GM18520 (cell line): ENCODE data around the gene VPS26C.

Source experiments
- ATAC-seq: cut with Tn5 transposase; IDR thresholded peaks from one replicate; pipeline ENCODE4 v1.9.1; 2021; ENCODE audit not compliant: unreplicated experiment

The VPS26C gene

DNA sequence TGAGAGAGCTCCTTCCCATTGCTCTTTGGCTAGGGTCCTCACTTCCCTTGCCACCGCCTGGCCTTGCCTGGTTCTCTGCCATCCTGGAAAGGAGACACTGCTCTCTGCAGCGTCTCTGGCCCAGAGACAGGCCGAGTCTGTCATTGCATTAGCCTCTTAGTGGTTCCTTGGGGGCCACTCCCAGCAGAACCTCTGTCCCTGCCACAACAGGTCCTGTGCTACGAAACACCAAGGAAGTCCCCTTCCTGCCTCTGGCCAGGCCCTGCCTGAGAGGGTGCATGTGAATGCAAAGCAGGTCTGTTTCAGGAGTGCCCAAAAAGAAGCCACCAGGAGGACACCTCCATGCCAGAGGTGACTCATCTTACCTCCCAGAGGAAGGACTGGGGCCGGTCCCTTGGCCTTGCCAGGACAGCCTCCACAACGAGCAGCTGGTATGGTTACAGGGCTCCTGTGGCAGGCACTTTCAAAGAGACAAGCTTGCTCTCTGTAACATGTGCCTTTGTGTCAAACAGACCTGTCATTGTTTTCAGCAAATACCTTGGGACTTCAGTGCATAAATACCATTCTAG lies 59.6 kb downstream of the VPS26C start:
- ATAC-seq: peak; percentile 71

DNA sequence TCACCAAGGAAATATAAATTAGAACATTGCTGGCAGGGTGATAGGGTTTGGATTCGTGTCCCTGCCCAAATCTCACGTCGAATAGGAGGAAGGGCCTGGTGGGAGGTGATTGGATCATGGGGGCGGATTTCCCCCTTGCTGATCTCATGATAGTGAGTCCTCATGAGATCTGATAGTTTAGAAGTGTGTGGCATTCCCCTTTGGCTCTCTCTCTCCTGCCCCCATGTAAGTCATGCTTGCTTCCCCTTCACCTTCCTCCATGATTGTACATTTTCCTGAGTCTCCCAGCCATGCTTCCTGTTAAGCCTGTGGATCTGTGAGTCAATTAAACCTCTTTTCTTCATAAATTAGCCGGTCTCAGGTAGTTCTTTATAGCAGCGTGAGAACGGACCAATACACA lies 60.6 kb downstream of the VPS26C start:
- ATAC-seq: no peak

DNA sequence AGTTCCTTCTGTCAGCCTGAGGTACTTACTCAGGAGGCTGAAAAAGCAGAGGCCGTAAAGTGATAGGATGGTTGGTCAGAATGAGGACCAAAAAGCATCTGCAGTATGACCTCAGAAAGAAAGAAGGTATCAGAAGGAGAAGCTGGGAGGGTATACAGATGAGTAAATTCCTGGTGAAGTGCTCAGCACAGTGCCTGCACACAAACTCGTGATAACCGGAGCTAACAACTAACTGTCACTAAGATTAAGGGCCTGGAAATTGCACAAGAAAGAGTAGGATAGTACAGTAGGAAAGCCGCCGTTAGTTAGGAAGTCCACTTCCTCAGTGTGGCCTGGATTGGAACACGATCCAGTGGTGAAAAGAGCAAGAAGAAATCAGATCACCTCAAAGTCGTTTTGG lies 62.6 kb downstream of the VPS26C start:
- ATAC-seq: no peak

DNA sequence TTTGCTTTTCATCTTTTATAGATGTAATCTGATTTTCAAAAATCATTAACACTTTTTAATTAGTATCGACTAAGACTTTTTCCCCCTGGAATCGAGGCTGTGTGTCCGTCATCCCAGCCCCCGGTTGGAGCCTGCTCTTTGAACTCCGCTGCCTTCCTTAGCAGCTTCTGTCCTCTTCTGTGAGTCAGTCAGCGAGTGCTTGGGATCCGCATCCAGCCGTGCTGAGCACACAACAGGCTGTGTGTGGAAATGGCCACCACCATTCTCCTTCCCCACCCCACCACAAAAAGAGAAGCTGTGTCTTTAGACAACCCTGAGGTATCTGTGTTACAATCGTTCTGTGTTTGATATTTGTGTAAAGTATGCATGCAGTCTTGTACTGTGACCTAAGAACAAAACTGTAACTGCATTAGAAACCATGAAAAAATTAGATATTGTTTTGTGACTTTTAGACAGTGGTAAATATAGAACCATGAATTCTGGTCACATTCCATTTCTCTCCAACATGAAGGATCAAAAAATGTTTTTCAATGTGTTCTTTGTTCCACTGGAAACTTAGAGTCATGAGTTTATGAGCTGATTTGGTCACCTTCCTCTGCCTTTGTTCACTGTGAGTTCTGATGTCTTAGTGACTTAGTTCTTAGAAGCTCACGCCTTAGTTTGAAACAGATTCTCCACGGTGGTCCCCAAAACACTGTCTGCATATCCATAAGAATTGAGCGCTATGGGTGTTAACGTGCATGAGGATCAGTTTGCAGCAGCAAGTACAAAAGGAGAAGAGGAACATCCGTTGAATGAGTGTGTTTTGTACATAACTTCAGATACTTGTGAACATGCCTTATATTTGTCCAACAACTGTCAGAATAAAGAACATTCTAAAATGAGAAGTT lies 64.7 kb downstream of the VPS26C start:
- no peak for ATAC-seq

DNA sequence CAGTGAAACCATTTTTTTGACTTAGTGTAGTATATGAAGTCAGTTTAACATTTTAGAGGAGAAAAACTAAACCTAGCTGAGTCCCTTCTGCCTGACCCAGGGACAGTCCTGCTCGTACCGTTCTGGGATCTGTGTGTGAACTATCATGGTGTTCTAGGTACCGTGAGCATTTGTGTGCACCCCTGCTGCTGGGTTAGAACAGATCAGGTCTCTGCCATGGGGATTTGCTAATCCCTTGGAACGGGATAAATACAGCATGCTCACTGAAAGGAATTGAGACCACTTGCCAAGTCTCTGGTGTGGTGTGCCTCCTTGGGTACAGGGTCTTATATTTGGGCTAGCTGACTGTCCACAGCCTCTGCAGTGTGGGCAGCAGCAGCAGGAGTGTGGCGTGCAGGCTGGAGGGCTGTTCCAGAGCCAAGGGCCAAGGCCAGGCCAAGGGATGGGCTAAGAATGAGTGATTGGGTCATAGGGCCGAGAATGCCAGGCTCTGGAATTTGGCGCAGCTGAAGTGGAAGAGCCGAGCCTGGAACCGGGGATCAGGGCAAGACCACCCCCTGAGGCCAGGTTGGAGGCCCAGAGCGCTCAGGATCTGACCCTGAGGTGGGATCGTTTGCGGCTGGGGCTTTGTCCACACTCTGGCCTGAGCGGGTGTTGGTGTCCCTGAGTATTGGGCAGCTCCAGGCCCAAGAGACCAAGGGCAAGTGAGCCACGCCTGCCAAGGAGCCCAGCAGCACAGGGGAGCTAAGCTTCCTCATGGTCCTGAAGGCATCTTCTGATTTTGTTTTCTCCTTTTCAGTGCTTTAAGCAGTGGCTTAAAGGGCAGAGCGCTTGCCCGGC lies 66.3 kb downstream of the VPS26C start:
- no peak for ATAC-seq

DNA sequence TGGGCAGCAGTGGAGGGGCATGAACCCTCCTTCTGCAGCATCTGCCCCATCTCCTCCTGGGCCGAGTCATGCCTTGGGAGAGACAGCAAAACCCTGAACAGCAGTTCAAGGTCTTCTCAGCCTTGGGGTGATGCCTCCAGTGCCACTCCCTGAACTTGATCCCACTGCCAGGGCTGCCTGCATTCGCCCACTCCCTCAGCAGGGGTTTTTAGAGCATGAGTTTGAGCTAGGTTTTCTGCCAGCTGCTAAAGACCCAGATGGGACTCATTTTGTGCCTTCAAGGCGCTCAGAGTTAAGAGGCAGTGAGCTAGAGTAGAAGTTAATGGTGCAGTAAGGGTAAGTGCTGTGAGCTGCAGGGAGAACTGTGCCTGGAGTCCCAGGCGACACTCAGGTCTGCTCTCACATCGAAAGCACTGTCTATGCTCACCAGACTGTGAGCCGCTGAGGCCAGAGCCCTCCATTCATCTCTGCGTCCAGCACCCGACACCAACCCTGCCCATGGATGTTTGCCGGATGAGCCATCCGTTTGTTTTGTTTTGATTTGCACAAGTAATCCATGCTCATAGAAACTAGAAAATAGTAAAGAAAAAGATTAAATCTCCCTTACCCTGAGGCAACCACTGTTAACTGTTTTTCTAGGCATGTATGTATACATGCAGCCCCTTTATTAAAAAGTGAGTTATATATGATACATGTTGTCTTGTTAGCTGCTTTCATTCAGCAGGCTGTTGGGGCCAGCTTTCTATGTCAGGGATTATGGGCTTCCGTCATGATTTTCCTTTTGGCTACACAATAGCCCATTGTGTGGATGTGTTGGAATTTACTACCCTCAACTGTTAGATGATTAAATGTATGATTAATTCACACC lies 67.8 kb downstream of the VPS26C start:
- no peak for ATAC-seq

DNA sequence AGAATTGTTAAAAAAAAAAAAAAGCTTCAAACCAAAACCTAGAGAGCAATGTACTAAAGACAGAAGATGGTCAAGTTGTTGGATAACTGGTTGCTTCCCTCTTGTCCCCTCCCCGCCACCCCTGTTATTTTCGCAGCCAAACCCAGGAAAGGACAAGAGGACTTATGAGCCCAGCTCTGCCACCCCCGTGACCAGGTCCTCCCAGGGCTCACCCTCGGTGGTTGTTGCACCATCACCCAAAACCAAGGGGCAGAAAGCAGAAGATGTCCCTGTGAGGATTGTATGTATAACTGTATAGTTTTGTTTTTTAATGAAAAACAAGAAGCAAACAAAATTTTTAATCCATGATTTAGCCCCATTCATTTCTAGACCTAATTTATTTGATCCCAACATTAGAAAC lies 69.4 kb downstream of the VPS26C start:
- no peak for ATAC-seq

DNA sequence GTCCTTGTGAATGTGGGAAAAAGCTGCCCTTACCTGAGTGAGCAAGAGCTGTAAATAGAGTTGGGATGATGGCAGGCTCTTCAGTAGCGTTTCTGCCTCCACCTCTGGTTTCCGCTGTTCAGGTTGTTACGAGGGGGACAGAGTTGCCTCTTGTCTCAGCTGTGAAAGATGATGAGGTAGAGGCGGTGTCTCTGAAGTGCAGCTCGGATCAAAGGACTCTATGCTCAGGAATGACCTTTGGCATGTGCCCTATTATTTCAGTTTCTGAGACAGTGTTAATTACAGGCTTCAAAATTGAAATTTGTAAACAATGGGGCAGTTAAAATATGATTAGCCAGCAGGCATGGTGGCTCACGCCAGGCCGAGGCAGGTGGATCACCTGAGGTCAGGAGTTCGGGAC lies 70.3 kb downstream of the VPS26C start:
- no peak for ATAC-seq

DNA sequence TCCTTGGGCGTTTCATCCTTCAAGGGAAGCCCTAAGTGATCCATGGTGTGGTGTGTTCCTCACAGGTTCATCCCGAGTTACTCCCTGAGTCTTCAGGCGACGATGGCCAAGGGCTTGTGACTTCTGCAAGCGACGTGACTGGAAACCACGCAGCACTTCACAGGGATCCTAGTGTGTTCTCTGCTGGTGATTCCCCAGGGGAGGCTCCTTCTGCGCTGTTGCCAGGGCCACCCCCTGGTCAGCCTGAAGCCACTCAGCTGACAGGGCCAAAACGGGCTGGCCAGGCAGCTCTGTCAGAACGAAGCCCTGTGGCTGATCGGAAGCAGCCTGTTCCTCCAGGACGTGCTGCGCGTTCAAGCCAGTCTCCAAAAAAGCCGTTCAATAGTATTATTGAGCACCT lies 71.5 kb downstream of the VPS26C start:
- no peak for ATAC-seq

DNA sequence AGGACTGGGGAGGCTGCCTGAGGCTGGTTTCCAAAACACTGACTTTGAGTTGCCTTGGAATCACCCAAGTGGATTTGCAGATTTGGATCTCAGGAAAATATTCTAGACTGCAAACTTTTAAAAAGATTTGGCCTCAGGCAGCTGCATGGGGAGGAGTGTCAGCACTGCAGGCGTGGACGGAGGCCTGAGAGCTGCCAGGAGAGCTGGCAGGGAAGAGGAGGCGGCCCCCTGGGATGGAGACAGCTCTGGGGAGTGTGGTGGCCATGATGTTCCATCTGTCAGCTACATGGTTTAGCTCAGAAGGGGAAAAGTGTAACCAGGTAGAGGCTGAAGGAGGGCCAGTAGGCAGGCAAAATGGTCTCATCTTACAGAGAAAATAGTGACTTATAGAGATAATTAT lies 72.1 kb downstream of the VPS26C start:
- ATAC-seq: no peak

DNA sequence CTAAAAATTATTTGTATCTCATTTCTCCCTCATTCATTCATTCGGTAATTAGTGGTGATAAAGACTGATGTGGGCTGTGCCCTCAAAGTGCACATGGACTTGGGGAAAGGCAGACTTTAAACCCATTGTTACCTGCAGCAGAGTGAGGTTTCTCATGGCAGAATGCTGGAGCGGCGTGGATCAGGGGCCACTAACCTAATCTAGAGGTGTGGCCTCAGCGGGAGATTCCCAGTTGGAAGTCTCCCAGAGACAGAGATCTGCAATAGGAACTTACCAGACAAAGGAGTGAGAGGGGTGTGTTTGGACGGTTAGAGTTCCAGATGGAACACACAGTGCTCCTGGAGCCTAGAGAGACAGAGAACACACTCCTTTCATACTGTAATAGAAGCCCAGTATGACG lies 73.5 kb downstream of the VPS26C start:
- ATAC-seq: no peak

DNA sequence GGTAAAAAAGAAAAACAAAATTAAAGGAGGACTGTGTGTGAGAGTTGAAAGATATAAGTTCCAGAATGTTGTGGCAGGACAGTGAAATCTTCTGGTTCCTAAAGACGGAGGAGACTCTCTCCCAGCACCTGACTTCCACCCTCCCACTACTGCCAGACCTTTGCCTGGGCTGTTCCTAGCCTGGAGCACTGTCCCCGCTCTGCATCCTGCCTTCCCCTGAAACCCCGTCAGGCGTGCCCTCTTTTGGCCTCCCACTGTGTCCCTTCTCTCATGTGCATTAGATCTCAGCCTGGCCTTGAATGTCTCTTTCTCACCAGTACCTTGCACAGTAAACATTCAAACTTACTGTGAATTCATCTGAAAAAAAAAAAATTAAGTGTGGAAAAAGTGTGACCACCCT lies 74.1 kb downstream of the VPS26C start:
- ATAC-seq: no peak

DNA sequence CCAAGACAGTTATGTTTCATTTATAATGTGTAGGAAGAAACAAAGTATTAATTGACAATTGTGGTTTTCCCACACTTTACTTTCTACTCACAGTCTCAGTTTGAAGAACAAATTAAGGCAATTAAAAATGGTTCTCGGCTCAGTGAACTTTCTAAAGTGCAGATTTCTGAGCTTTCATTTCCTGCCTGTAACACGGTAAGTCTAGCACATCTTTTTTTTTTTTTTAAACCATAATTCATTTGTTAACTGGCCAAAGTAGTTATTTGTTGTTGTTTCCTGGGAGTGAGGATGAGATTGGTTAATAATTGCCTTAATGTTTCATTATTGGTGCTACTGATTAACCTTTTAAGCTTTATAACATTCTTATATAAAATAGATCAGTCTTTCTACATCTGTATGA lies 75.1 kb downstream of the VPS26C start:
- no peak for ATAC-seq

DNA sequence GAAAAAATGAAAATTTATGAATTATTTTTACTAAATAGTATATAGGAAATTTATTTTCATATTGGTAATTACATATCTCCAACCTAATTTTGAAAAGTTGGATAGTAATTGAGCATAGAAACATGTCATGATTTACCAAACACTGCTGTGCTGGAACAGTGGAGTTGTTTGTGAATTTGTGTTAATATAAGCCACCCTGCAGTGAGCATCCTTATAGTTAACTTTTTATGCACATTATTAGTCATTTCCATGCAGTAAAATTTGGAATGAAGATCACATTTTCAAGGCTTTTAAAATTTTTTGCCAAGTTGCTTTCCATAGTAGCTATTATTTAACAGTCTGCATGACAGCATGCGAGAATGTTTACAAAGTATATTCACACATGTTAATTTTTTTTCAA lies 78.3 kb downstream of the VPS26C start:
- ATAC-seq: no peak

DNA sequence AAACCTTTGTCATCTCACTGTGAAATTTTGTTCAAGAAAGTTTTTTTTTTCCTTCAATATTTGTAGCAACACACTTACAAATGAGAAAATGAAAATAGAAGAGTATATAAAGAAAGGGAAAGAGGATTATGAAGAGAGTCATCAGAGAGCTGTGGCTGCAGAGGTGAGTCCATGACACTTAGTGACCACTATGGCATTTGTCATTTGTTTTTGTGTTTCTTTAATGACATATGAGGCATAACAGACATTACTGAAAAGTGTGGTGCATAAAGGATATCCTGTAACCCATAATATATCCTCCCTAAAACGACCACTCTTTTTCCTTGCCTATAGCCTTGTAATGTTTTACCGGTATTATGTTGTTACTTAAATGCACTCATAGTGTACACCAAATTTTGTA lies 80.2 kb downstream of the VPS26C start:
- no peak for ATAC-seq

DNA sequence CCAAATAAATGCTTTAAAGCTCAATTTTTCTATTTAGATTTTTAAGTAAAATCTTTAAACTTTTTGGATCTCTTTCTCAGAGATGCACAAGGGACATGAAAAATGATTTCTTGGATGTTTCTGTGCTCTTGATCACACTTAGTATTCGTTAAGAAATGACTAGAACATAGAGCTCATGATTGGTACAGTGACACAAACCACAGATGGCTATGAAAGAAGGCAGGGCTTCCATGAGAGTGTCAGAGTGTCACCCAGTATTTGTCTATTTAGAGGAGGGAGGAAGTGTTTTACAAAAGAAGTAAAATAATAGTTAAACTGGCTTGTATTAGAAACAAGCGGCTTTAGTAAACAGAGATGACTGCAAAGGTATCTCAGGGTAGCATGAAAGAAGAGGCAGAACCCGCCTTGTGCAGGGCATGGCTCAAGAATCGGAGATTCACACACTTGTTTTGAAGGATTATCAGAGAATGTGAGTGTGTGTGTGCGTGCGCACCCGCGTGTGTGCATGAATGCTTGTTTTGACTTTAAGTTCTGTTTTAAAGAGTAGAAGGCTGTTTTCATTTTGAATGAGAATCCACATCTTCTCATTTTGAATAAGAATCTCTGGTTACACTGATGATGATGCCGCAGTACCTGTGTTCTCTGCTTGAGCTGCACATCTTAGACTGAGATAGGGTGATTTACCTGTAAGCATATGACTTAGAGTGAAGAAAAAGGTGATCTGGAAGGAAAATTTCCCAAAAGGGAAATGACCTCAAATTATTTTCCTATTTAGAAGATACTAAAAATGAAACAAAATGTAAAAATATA lies 82.1 kb downstream of the VPS26C start:
- no peak for ATAC-seq

DNA sequence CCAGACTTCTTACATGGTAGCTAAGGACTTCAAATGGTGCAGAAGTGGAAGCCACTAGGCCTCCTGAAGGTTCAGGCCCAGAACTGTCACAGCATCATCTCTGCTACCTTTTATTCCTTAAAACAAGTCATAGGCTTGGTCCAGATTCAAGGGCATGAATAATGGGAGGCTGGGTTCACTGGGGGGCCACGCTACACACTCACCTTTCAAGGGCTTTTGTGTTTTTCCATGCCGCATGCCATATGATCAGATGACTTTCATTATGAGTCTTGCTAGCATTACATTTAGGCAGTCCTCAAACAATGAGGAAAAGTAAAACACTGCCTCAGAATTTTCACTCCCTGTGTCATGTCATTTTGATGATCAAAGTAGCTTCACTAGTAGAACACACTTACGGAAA lies 83.4 kb downstream of the VPS26C start:
- ATAC-seq: no peak

DNA sequence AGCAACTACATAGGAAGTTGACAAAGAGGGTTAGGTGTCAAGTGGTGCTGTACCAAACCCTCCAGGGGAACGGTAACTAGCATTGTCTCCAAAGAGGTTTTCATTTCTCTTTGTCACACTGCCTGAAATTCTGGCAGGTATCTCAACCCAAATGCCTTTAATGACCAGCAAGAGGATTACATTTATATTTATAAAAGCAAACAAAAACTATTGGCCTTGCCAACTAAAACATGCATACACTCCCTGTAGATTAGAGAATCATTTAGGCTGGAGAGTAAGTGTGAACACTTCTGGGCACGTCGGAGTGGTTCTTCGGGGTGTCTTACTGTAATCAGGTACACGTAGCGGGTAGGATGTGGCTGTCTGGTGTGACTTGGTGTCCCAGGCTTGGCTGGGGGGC lies 84.9 kb downstream of the VPS26C start:
- ATAC-seq: no peak

DNA sequence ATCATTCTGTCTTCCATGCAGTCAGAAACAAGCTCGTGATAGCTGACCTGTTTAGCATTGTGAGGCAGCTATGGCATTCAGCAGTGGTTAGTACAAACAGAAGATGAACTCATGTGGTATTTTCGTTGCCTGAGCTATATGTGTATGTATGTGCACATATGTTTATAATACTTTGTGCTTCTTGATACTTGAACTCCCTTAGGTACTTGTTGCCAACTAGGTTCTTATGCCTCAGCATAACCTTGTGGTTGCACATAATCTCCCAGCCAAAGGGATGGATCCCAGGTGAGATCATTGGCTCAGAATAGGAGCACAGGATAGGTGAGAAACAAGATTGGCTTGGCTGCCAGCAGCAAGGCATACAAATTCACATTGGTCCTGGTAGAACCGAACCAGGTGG lies 86.1 kb downstream of the VPS26C start:
- ATAC-seq: no peak

DNA sequence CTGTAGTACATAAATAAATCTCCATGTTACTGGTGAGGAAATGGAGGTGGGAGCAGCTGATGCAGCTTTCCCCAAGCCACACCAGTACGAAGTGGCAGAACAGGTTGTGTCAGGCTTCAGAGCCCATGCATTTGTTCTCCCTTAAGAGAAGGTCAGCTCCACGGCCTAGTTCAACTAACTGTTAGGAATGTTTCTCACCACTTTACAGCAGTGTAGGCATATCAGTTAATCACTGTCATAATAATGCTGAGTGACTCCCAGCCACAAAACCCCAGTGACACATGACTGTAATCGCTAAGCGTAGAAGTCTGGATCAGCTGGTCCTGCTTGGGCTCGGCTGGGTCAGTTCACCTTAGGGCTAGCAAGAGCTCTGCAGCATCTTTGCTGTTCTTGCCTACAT lies 90.4 kb downstream of the VPS26C start:
- ATAC-seq: no peak
